Measurements from ENCODE around the gene CCDC57.

The CCDC57 gene

DNA sequence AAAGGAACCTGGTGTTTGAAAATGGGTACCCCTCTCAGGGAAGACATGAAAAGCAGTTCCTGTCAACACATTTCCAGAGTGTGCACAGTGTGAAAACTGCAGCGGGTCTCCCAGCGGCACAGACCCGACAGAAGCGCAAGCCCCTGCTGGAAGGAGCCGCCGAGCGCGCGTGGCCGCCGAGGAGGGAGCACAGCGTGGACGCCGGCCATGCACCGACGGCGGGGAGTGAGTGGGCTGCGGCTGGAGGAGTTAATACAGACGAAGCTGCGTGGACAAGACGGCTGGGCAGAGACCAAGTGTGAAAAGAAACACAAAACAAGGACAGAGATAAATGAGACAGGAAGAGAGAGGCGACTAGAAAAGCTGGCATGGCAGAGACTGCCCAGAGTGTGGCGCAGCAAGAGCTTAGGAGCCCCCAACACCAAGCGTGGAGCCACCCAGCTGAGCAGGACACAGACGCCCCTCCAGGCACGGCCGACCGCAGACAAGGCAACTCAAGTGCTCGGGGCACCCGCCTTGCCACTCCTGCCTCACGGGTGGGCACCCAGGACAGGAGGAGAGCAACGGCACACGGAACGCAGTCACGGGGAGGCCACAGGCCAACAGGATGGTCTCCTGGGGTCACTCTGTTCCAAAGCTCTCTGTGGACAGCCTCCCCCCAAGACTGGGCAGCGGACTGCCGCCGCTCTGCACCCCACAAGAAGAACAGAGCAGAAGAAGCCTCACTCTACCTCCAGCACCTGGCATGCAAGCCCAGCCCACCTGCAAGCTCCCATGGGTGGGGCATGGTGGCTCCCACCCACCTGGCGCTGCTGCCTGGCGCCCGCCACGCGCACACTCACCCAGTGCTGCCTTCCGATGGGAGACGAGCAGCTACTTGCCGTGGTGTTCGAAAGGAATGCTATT, 32.7 kb upstream of the CCDC57 start:
- no peak for DNase-seq

DNA sequence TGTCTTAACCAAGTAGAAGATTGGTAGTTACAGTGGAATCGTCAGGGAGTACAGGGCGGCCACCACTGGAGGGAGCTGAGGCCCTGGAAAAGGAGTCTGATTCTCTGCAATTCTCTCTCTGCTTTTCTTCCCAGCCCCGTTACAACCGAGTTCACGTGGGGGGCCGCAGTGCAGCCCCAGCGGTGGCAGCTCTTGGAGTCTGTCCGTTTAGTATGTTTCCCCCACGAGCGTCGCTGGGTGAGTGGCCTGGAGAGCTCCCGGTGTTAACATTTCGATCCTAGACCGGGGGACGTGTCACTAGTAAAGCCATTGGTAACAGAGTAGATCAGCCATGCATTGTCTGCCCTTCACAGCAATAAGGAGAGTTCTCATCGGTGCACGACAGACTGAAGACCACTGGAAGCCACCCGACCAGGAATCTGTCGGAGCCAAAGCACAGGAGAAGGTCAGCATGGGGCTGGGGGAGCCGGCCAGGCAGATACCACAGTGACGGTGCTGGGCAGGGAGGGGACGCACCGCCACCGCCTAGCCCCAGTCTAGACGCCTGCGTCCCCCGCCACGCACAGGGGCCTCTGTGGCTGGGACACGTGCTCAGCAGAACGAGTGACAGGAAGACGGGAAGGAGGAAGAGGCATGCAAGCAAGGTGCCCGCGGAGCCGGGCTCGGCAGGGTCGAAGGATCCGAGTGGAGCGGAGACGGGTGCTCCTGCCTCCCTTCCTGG, 31.9 kb upstream of the CCDC57 start:
- peak in 2 of 3 donors; percentile 49 for DNase-seq

DNA sequence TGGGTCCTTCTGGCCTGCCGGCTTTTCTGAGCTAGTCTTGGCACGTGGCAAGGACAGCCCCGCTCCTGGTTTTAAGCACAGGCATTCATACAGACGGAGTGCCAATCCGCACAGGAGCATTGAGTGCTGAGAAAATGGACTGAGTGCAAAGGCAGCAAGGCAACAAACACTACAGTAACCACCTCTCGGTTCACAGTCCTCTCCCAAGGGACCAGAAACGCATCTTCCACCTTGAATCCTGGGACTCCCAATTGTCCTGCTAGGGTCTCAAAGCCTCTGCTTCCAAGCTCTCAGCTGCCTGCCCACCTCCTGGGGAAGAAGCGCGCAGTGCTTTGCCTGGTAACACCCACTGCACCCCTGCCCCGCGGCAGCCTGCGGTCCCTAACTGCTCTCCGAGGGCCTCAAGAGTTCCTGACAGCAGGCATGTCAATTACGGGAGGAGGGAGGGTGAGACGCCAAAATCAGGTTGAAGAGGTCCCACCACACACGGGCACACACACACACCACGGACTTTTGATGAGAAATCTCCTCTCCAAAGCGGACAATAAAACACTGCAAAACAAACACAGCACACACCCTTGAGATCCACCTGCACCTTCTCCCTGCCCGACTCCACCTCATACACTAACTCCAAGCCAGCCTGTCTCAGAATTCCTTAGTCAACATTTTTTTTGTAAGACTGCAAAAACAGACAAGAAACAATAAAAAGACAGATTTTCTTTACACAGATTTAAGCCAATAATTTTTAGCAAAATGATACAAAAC, 31.2 kb upstream of the CCDC57 start:
- no peak for DNase-seq

DNA sequence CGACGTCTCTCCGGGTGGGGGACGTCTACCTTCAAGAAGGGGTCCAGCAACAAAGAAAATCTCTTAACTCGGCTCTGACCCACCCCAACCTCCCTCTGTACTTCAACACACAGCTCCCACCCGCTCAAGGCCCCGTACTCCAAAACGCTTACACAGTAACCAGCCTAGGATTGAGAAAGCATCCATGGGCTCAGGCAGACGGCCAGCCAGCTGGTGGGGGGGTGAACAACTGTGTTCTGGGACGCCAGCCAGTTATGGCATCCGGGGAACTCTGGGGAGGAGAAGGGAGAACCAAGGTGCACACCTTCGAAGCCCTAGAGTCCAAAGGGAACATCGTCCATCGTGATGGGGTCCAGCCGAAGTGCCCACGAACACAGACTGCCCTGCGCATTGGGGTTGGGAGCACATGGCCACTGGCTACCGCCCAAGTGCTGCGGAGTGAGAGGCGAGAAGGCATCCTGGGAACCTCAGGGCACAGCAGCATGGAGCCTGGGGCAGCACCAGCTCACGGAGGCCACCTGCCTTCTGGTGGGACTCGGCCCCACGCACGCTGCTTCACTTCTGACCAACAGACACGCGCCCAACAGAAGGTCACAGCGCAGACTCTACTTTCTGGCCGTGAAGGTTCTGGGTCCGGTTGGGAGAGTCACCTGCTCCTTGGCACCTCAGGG, 30.5 kb upstream of the CCDC57 start:
- no peak for DNase-seq

DNA sequence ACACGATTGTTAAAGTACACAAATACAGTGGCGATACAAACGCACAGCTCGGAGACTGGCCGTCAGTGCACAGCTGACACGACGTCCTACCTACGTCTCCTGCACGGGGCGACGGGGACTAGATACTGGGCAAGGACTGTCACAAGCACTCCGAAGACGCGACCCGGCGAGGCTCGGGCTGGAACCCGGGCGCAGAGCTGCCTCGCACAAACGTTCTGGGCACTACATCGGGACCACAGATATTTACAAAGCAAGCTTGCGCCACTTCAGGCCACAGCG, 30.0 kb upstream of the CCDC57 start:
- DNase-seq = no peak

DNA sequence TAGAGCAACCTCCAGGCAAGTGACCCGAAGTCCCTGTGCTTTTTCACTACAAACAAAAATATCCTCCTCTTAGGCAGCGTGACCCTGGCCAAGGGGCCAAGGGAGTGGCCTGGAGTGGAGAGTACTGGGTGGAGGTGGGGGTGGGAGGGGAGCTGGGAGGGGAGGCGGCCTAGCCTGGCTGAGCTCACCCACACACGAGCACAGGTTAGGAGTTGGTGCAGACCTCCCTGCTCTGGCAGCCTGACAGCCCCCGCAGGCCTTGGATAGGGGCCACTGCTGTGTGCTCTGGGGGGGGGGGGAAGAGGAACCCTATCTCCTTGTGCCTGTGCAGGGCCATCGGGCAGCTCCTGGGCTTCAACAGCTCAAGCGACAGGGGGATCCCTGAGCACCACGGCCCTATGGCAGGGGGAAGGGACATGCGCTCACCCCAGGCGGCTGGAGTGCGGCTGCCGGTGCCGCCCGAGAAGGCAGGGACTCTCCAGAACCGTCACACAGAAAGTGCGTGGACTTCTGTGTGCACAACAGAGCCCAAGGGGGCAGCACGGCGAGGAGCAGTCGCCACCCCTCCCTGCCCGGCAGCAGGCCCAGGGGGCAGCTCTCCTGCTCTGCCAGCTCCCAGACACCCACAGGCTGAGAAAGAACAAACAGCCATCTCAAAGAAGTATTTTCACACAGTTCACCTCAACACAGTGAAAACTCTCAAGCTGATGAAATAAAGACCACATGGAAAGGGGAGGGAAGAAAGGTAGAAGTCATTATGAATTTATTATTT, 29.5 kb upstream of the CCDC57 start:
- DNase-seq = no peak

DNA sequence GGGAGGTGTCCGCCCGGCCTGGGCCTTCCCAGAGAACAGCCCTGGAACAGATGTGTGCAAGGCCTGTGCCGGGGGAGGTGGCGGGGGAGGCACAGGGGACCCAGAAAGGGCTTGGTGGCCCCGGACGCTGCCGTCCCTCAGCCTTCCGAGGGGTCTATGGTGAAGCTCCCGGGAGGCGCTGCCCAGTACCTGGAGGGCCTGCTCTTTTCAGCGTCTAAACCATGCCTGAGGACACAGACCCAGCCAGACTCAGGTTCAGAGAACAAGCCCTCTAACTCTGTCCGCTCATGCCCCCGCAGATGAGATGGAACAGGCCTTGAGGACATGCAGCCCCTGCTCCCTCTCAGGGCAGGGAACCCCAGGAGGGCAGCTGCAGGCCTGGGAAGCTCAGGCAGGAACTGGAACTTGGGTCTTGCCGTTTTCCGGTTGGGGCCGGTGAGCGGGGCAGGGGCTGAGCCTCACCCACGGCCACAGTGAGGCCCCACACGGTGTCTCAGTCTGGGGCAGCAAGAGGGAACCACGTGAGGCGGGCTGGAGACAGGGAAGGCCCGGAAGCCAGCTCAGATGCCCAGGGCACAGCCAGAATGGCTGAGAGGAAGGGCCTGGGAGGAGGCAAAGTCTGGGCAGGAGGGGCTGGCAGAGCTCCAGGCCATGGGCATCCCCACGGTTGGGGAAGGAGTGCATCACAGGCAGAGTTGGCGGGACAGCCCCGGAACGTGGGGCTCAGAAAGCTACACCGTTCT, 28.7 kb upstream of the CCDC57 start:
- DNase-seq = peak; percentile 96 to 98 (median 96)

DNA sequence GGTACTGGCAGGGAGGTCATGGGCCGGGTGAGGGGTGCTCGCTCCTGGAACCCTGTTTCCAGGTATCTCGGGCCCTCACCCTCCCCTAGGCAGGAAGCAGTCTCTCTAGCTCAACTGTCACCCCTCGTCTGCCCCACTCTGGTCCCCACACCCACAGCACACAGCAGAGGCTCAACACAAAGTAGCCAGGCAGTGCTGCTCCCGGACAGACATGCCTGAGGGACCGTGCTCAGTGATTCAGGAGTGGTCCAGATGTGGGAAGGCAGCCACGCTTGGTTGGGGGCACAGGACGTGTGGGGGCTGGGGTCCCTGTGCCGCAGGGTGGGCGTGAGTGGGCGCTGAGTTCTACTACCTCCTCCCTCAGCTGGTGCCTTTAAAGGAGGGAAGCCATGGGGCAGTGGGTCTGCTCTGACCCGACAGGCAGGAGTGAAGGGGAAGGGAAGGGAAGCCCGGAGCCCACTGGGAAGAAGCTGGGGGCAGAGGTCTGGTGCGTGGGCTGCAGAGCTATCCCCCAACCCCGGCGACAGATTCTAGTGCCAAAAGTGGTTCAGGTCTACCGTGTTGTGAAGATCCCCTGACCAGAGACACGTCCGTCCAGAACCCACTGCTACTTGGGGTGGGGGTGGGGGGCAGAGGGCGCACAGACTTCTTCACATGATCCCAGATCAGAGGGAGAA, 28.0 kb upstream of the CCDC57 start:
- no peak for DNase-seq

DNA sequence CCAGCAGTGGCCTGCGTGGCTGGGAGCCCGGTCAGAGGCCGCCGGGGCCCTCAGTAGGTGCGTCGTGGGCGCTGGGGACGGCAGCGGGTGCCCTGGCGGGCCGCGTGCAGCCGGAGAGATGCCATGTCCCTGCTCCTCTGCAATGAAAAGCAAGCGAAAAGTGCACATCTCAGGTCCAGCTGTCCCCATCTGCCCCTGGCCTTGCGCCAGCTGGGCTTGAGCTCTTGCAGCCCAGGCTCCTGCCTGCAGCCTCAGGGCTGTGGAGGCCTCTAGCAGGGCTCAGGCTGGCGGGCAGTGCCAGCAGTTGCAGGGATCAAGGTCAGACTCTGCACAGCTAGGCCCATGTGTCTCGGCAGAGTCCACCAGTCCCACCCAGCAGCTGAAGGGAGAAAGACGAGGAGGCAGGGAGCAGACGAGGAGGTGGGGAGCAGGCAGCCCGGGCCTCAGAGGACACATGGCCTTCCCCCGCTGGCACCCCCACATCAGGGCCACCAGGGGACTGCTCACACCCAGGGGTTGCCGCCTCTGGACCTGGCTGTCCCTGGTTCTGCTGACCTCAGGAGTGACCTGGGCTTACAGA, 27.4 kb upstream of the CCDC57 start:
- no peak for DNase-seq

DNA sequence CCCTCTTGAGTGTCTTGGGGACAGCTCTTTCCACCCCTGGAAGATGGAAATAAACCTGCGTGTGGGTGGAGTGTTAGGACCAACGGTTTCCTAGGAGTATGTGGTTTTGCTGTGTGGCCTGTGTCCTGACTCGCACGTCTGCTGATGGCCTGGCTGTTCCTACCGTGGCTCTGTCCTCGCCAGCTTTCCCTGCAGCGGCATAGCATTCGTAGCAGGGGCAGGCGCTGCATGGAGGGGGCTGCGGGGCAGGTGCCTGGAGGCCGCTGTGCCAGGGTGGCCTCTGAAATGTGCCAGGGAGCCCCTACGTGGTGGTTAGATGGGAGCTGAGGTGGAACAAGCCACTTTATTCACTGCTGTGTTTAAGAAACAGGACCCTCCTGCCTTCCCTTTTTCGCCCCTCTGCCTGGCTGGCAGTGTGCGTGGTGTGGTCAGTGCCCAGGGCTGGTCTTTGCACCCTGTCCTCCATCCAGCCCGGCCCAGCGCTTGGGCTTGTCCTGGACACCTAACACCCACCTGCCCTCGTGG, 26.8 kb upstream of the CCDC57 start:
- DNase-seq = no peak

DNA sequence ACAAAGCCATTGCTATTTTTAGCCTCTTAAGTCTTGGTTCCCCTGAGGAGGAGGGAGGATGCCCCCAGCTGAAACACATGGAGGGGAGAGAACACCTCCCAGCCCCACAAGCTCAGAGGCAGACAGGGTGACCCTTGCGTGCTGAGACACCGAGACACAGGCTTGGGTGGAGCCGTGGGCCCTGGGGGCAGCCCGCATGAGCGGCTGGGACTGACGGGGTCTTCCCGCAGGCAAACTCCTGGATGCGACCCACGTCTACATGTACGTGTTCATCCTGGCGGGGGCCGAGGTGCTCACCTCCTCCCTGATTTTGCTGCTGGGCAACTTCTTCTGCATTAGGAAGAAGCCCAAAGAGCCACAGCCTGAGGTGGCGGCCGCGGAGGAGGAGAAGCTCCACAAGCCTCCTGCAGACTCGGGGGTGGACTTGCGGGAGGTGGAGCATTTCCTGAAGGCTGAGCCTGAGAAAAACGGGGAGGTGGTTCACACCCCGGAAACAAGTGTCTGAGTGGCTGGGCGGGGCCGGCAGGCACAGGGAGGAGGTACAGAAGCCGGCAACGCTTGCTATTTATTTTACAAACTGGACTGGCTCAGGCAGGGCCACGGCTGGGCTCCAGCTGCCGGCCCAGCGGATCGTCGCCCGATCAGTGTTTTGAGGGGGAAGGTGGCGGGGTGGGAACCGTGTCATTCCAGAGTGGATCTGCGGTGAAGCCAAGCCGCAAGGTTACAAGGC, 26.0 kb upstream of the CCDC57 start:
- peak; percentile 90 to 92 (median 90) for DNase-seq

DNA sequence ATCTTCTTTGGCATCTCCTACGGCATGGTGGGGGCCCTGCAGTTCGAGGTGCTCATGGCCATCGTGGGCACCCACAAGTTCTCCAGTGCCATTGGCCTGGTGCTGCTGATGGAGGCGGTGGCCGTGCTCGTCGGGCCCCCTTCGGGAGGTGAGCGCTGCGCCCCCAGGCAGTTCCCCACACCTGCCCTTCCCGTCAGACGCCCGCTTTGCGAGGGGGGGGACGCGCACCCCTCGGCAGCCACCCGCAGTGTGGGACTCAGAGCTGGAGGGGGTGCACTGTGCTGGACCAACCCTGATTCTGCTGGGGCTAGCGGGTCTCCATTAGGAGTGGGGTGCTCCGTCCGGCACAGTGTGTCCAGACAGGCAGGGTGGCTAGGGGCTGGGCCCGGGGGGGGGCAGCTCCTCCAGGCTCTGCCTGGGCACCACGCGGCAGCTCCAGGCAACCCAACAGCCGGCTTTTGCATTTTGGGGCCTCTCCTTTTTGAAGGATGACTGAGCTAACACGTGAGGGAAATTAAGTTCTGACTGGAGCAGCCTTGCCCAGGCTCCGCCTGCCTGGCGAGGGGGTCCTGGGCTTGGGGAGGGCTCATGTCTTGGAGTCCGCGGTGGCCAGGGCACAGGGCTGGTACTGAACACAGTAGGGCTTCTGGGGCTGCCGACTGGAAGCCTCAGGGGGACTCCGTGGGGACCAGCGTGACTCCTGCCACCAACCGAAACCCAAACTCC, 25.3 kb upstream of the CCDC57 start:
- peak in 1 of 3 donors; percentile 44 for DNase-seq

DNA sequence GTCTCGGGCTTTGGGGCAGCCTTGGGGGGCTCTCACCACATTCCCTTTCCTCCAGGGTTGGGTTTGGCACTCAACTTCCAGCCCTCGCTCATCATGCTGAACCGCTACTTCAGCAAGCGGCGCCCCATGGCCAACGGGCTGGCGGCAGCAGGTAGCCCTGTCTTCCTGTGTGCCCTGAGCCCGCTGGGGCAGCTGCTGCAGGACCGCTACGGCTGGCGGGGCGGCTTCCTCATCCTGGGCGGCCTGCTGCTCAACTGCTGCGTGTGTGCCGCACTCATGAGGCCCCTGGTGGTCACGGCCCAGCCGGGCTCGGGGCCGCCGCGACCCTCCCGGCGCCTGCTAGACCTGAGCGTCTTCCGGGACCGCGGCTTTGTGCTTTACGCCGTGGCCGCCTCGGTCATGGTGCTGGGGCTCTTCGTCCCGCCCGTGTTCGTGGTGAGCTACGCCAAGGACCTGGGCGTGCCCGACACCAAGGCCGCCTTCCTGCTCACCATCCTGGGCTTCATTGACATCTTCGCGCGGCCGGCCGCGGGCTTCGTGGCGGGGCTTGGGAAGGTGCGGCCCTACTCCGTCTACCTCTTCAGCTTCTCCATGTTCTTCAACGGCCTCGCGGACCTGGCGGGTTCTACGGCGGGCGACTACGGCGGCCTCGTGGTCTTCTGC, 24.6 kb upstream of the CCDC57 start:
- no peak for DNase-seq

DNA sequence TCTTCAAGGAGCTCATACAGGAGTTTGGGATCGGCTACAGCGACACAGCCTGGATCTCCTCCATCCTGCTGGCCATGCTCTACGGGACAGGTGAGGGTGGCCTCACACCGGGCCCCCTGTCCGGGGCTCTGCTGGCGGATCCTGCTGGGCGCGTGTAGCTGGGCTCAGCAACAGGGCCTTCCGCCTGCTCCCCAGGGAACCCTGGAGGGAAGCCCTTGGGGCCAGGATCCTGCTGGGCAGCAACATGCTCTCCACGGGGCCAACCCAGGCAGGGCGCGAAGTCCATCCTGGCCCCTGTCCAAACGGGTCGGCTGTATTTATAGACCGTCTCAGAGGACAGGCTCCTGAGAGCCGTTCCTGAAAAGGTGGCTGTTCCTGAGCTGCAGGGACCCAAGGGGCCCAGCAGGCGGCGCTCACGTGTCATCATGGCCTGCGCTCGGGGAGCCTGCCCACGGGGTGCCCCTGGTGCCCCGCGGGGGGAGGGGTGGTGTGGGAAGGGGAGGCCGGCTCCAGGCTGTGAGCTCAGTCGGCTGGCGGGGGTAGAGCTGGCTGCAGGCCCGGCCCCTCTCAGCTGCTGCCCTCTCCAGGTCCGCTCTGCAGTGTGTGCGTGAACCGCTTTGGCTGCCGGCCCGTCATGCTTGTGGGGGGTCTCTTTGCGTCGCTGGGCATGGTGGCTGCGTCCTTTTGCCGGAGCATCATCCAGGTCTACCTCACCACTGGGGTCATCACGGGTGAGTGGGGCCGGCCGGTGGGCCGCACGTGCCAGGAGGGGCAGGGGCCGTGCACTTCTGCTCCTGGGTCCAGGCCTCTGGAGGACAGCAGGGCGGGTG, 23.7 kb upstream of the CCDC57 start:
- peak; percentile 71 to 83 (median 73) for DNase-seq

DNA sequence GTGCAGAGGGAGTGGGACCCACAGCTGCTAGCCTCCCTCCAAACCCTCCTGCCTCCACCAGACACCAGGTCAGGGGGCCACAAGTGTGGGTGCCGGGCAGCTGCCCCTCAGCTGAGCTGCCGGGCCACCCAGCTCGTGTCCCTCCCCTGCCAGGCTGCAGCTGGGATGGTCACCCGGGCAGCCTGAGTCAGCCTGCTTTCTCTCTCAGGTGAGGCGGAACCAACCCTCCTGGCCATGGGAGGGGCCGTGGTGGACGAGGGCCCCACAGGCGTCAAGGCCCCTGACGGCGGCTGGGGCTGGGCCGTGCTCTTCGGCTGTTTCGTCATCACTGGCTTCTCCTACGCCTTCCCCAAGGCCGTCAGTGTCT, 23.1 kb upstream of the CCDC57 start:
- DNase-seq = peak in 2 of 3 donors; percentile 45 to 55

DNA sequence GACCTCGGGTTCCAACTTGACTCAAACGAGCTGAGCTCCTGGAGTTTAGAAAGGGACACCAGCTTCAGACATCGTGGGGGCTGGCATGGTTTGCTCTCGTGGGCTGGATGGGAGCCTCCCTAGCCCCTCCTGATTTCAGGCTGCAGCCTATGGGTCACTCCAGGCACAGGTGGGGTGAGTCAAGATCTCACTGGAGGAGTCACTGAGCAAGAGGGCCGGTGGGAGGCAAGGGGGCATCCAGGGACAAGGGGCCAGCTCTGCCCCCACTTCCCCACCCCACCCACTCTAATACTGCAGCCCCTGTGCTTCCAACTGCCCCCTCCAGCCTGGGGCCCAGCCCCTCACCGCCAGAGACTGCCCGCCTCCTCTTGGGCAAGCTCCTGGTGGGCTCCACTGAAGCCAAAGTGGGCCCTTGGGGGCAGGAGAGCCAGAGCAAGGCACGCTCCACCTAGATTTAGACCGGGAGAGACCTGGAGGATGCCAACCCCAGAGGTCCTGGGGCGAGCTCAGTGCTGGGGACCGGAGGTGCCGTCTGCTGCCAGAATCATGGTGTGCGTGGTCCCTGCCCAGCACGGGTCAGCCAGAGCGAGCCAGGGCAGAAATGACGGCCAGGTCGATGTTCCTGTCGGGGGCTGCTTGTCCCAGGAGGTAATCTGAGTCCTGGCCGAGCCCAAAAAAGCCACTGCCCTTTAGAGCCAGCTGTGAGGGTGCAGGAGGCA, 22.6 kb upstream of the CCDC57 start:
- no peak for DNase-seq

Data from suppressor macrophage treated with lipopolysaccharide for 1 hour (primary cell).